Central memory CD8-positive, alpha-beta T cell (primary cell): ENCODE measurements around the gene CD109.
"Not testable (repeated sequence)": the region's sequence is repeated elsewhere in the genome, so short reads cannot be mapped to it uniquely, and the experiment has no call there.

Experiments used
- ATAC-seq: fragments of 150-1000 bp; cut with Tn5 transposase; replicated peaks from 2 replicates; pipeline ENCODE4 v1.10.0; 2022; ENCODE audit warnings: mild to moderate bottlenecking, moderate FRiP score, moderate number of reproducible peaks; ENCODE audit not compliant: poor library complexity, severe bottlenecking; ENCODE audit errors: extremely low read depth
- DNase-seq, 2 donors: peaks; one replicate each; pipeline ENCODE4 v3.0.0; 2021; ENCODE audit warnings: low spot score in 2 of 2
- H3K27ac Mint-ChIP-seq: one replicate; pipeline ENCODE4 v1.8.0; 2022; ENCODE audit warnings: low read depth, mild to moderate bottlenecking, moderate library complexity, mixed read lengths
- H3K27me3 Mint-ChIP-seq: one replicate; pipeline ENCODE4 v1.8.0; 2022; ENCODE audit warnings: mixed read lengths
- H3K36me3 Mint-ChIP-seq: one replicate; pipeline ENCODE4 v1.8.0; 2022; ENCODE audit warnings: mild to moderate bottlenecking, moderate library complexity, mixed read lengths; ENCODE audit not compliant: insufficient read depth
- H3K4me1 Mint-ChIP-seq: one replicate; pipeline ENCODE4 v1.8.0; 2022; ENCODE audit warnings: mixed read lengths
- H3K4me3 Mint-ChIP-seq: one replicate; pipeline ENCODE4 v1.8.0; 2022; ENCODE audit warnings: mild to moderate bottlenecking, moderate library complexity, mixed read lengths
- H3K9me3 Mint-ChIP-seq: one replicate; pipeline ENCODE4 v1.8.0; 2022; ENCODE audit warnings: mixed read lengths

Gene CD109

GRCh38 chr6:73667798-73668197 lies 28.2 kb upstream of the CD109 start:
- Mint-ChIP-seq H3K4me1 (no peaks in the 10 kb centered on the region), H3K4me3 (no peak overlapping the region), H3K27ac (no peak overlapping the region), H3K36me3 (no peaks in the 10 kb centered on the region), H3K9me3 (no peaks in the 10 kb centered on the region), H3K27me3 (peaks cover 75% of the 10 kb centered on the region)
- no peak for ATAC-seq
- no peak for DNase-seq

DNA sequence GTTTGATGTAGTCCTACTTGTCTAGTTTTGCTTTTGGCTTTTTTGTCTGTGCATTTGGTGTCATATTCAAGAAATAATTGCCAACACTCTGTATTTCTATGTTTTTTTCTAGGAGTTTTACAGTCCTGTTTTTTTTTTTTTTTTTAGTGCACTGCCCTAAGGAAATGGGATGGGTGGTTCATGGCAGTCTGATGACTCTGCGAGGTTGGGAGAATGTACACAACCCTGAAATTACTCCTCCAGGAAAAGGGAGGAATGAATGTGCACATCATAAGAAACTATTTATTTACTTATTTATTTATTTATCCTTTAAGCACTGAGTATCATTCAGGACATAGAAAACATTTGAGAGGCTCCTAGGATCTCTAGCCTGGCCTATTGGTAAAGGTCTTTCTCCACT lies 27.0 kb upstream of the CD109 start:
- Mint-ChIP-seq H3K27ac (no peak overlapping the region), H3K4me1 (no peaks in the 10 kb centered on the region), H3K4me3 (no peak overlapping the region), H3K36me3 (no peaks in the 10 kb centered on the region), H3K27me3 (peaks cover 69% of the 10 kb centered on the region), H3K9me3 (no peaks in the 10 kb centered on the region)
- ATAC-seq = no peak
- DNase-seq = no peak

GRCh38 chr6:73671911-73672685 lies 23.9 kb upstream of the CD109 start:
- no peak overlapping the region for H3K27ac Mint-ChIP-seq
- H3K27me3 Mint-ChIP-seq = peaks cover 65% of the 10 kb centered on the region
- no peaks in the 10 kb centered on the region for H3K9me3 Mint-ChIP-seq
- no peak for ATAC-seq
- H3K4me3 Mint-ChIP-seq = no peak overlapping the region
- no peak for DNase-seq
- no peaks in the 10 kb centered on the region for H3K36me3 Mint-ChIP-seq
- H3K4me1 Mint-ChIP-seq = peaks cover 4% of the 10 kb centered on the region

GRCh38 chr6:73675466-73676098 lies 20.4 kb upstream of the CD109 start:
- no peak for ATAC-seq
- Mint-ChIP-seq H3K27me3 (peaks cover 54% of the 10 kb centered on the region), H3K4me3 (no peak overlapping the region), H3K27ac (no peak overlapping the region), H3K9me3 (no peaks in the 10 kb centered on the region), H3K36me3 (no peaks in the 10 kb centered on the region), H3K4me1 (peaks cover 4% of the 10 kb centered on the region)
- peak; percentile 44 to 50 for DNase-seq

DNA sequence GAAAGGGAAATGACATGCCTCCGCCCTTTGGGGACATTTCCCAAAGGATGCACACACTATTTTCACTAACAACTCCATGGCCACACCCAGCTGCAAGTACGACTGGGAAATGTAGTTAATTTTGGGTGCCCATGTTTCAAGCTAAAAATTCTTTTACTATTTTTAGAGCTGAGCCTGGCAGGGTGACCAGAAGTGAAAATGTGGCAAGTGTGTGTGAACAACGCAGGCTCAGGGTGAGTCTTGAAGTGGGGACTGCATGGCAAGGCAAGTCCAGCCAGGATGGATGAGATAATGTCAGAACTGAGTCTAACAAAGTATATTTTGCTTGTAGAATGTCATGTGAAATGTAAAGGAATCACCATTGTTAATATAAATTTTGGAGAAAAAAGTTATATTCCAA lies 17.0 kb upstream of the CD109 start:
- Mint-ChIP-seq H3K27me3 (peaks cover 68% of the 10 kb centered on the region), H3K9me3 (peaks cover 5% of the 10 kb centered on the region), H3K36me3 (no peaks in the 10 kb centered on the region), H3K4me3 (no peak overlapping the region), H3K4me1 (peaks cover 4% of the 10 kb centered on the region), H3K27ac (no peak overlapping the region)
- DNase-seq (no peak), ATAC-seq (no peak)

DNA sequence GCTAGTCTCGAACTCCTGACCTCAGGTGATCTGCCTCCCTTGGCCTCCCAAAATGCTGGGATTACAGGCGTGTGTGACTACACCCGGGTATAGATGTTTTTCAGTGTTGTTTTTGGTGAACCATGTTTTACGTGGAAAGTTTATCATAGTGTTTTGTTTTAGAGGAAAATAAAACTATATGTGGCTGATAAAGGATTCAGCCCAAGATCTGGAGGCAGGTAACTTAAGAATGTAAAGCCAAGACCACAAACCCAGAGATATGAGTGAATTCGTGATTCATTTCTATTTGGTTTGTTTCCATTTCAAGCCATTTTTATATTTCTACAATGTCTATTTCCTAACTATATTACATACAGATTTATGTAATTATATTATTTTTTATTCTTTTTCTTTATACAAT lies 16.2 kb upstream of the CD109 start:
- H3K36me3 Mint-ChIP-seq, H3K4me1 Mint-ChIP-seq, H3K27ac Mint-ChIP-seq, H3K9me3 Mint-ChIP-seq, DNase-seq, ATAC-seq, H3K4me3 Mint-ChIP-seq: not testable (repeated sequence)
- peaks cover 76% of the 10 kb centered on the region for H3K27me3 Mint-ChIP-seq

- peaks cover 77% of the 10 kb centered on the region for H3K27me3 Mint-ChIP-seq
- H3K36me3 Mint-ChIP-seq = no peaks in the 10 kb centered on the region
- ATAC-seq (no peak), DNase-seq (no peak)
- H3K9me3 Mint-ChIP-seq = peaks cover 5% of the 10 kb centered on the region
- peaks cover 3% of the 10 kb centered on the region for H3K4me1 Mint-ChIP-seq
- H3K27ac Mint-ChIP-seq = no peak overlapping the region
- no peak overlapping the region for H3K4me3 Mint-ChIP-seq
These were observed 15.6 kb upstream of the CD109 start for GRCh38 chr6:73680289-73680918.

- not testable (repeated sequence) for ATAC-seq, H3K9me3 Mint-ChIP-seq, H3K36me3 Mint-ChIP-seq, H3K4me3 Mint-ChIP-seq, H3K27ac Mint-ChIP-seq, H3K4me1 Mint-ChIP-seq, DNase-seq
- H3K27me3 Mint-ChIP-seq = peaks cover 80% of the 10 kb centered on the region
These were observed 12.4 kb upstream of the CD109 start for GRCh38 chr6:73683574-73683973.

GRCh38 chr6:73688351-73688750 lies 7.7 kb upstream of the CD109 start:
- no peak for ATAC-seq
- Mint-ChIP-seq H3K4me1 (no peaks in the 10 kb centered on the region), H3K9me3 (peaks cover 3% of the 10 kb centered on the region), H3K36me3 (no peaks in the 10 kb centered on the region), H3K27me3 (peaks cover 80% of the 10 kb centered on the region), H3K27ac (no peak overlapping the region), H3K4me3 (no peak overlapping the region)
- no peak for DNase-seq

DNA sequence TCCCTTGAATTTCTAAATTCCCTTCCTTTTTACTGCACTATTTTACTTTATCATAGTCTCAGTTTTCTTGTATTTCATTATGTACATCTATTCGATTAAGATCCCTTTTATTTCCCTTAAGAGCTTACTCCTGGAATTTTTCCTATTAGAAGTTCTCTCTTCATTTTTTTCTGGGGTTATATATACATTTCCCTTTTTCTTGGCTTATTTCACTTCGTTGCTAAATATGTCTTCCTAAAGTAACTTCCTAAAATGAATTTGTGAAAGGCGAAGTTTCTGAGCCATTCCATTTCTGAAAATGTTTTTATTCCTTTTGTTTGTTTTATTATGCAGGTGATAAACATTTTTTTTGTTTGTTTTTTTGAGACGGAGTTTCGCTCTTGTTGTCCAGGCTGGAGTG lies 5.9 kb upstream of the CD109 start:
- H3K36me3 Mint-ChIP-seq = no peaks in the 10 kb centered on the region
- DNase-seq (no peak), ATAC-seq (no peak)
- no peaks in the 10 kb centered on the region for H3K4me1 Mint-ChIP-seq
- H3K27me3 Mint-ChIP-seq = peaks cover 80% of the 10 kb centered on the region
- H3K27ac Mint-ChIP-seq = no peak overlapping the region
- no peak overlapping the region for H3K4me3 Mint-ChIP-seq
- H3K9me3 Mint-ChIP-seq = no peaks in the 10 kb centered on the region

GRCh38 chr6:73691512-73691911 lies 4.5 kb upstream of the CD109 start:
- no peak for ATAC-seq
- H3K9me3 Mint-ChIP-seq = no peaks in the 10 kb centered on the region
- no peak for DNase-seq
- peaks cover 2% of the 10 kb centered on the region for H3K36me3 Mint-ChIP-seq
- H3K27ac Mint-ChIP-seq = no peak overlapping the region
- H3K4me1 Mint-ChIP-seq = peaks cover 9% of the 10 kb centered on the region
- H3K4me3 Mint-ChIP-seq = no peak overlapping the region
- H3K27me3 Mint-ChIP-seq = peaks cover 85% of the 10 kb centered on the region

DNA sequence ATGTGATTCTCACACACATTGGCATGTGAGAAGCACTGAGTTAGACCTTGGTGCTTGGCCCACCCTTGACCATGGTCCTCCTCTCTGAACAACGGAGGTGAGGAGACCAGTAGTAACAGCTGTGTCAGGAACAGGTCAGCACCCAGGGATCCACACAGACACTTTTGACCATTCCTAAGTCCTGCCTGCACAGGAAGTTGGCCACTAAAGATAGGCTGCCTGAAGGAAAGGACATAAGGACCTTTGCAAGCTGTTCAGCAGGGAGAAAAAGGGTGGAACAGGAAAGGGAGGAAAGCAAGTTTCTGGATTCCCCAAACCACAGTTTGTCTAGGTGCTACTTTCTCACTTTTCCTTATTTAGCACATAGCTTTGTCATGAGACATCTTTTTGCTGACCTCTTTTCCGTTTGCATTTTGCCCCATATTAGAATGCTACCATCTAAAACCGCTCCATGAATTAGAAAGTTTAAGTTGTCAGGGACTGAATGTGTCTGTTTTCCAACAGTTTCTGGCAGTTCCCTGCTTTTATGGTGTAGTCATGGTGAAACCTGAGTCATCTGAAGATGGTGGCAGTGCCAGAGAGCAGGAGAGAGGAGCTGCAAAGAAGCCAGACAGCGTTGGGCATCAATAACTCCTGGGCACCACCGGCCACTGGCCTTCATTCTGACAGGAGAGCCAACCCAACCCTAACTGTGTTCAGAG lies 1.1 kb upstream of the CD109 start:
- DNase-seq = no peak
- peaks cover 95% of the 10 kb centered on the region for H3K27me3 Mint-ChIP-seq
- ATAC-seq = no peak
- peak overlapping the region; percentile 13 for H3K4me3 Mint-ChIP-seq
- peaks cover 16% of the 10 kb centered on the region for H3K4me1 Mint-ChIP-seq
- peaks cover 2% of the 10 kb centered on the region for H3K36me3 Mint-ChIP-seq
- no peaks in the 10 kb centered on the region for H3K9me3 Mint-ChIP-seq
- no peak overlapping the region for H3K27ac Mint-ChIP-seq
